Measurements from ENCODE around the gene CACNG6.

CACNG6 gene

GRCh38 chr19:54042989-54043388, 51.6 kb downstream of the CACNG6 start:
- H3K4me3 ChIP-seq (ENCODE audit: low read length in 2 of 2): no peak overlapping the region
- H3K36me3 ChIP-seq (ENCODE audit: control insufficient read depth in 2 of 2, insufficient read depth in 2 of 2, low read length in 2 of 2): no peaks in the 10 kb centered on the region
- no peak overlapping the region for H3K27ac ChIP-seq (ENCODE audit: low read length)
- no peaks in the 10 kb centered on the region for H3K4me1 ChIP-seq (ENCODE audit: control insufficient read depth, insufficient read depth, low read length)
- H3K27me3 ChIP-seq (ENCODE audit: control insufficient read depth in 1 of 2, insufficient read depth in 2 of 2, low read length in 2 of 2): peaks cover 6 to 10% of the 10 kb centered on the region in 2 donors
- H3K9me3 ChIP-seq (ENCODE audit: control insufficient read depth in 2 of 2, low read length in 2 of 2): no peaks in the 10 kb centered on the region
- H3K9ac ChIP-seq (ENCODE audit: low read length in 2 of 2): no peak overlapping the region

GRCh38 chr19:54045771-54046170, 54.3 kb downstream of the CACNG6 start:
- Histone ChIP-seq H3K36me3 (ENCODE audit: control insufficient read depth in 2 of 2, insufficient read depth in 2 of 2, low read length in 2 of 2) (no peaks in the 10 kb centered on the region), H3K4me3 (ENCODE audit: low read length in 2 of 2) (no peak overlapping the region), H3K9me3 (ENCODE audit: control insufficient read depth in 2 of 2, low read length in 2 of 2) (no peaks in the 10 kb centered on the region), H3K4me1 (ENCODE audit: control insufficient read depth, insufficient read depth, low read length) (no peaks in the 10 kb centered on the region), H3K27me3 (ENCODE audit: control insufficient read depth in 1 of 2, insufficient read depth in 2 of 2, low read length in 2 of 2) (peaks cover 6 to 10% of the 10 kb centered on the region in 2 donors), H3K9ac (ENCODE audit: low read length in 2 of 2) (no peak overlapping the region), H3K27ac (ENCODE audit: low read length) (no peak overlapping the region)

DNA sequence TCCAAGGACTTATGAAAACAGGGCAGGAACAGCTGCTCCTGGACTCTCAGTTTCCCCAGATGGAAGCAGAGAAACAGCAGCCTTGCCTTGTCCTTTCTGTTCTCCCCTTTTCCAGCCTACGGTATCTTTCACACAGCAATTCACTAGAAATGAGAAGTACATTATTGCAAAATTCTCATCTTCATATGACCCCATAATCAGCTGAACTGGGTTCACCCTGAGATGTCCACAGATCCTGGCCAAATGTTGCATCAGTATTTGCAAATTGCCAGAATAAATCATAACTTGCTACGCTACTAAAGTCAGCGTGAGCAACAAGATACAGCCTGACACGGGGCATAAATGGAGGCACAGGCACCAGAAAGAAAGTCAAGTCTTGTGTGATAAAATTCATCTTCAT, 56.2 kb downstream of the CACNG6 start:
- no peaks in the 10 kb centered on the region for H3K36me3 ChIP-seq (ENCODE audit: control insufficient read depth in 2 of 2, insufficient read depth in 2 of 2, low read length in 2 of 2)
- no peaks in the 10 kb centered on the region for H3K4me1 ChIP-seq (ENCODE audit: control insufficient read depth, insufficient read depth, low read length)
- H3K4me3 ChIP-seq (ENCODE audit: low read length in 2 of 2): no peak overlapping the region
- peaks cover 6 to 7% of the 10 kb centered on the region in 2 donors for H3K27me3 ChIP-seq (ENCODE audit: control insufficient read depth in 1 of 2, insufficient read depth in 2 of 2, low read length in 2 of 2)
- no peak overlapping the region for H3K27ac ChIP-seq (ENCODE audit: low read length)
- H3K9ac ChIP-seq (ENCODE audit: low read length in 2 of 2): no peak overlapping the region
- H3K9me3 ChIP-seq (ENCODE audit: control insufficient read depth in 2 of 2, low read length in 2 of 2): no peaks in the 10 kb centered on the region
